Cortex of kidney (tissue), 1 donor: ENCODE data around the gene PLK3.
"Not testable (repeated sequence)": the region's sequence is repeated elsewhere in the genome, so short reads cannot be mapped to it uniquely, and the experiment has no call there.

Source experiments
- DNase-seq: peaks from one replicate; lab custom pipeline; 2025; lab: John Stamatoyannopoulos, UW

The PLK3 gene

DNA sequence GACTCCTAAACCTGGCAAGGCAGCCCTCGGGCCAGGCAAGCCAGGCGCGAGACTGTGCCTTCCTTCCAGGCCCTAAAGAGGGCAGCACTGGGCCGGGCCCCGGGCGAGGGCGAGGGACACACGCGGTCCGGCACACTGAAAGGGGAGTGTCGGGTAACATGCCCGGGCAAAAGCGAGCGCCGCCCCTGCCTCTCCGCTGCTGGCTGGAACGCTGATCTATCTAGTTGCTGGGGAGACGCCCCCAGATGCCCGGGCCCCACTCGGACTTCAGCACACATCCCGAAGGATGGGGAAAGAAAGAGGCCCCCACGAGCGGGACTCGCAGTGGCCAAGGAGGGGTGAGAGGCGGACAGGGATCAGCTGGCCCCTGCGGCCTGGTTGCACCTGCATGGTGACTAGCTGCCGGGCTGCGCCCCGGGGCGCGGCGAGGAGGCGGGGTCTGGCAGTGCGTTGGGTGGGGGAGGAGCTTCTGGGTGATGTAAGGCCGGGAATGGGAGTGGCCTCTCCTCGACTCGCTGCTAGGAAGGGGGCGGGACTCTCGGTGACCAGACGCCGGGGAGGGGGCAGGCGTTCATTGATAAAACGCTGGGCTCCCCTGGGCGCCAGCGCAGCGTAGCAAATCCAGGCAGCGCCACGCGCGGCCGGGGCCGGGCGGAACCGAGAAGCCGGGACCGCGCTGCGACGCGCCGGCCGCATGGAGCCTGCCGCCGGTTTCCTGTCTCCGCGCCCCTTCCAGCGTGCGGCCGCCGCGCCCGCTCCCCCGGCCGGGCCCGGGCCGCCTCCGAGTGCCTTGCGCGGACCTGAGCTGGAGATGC lies at the start of gene PLK3:
TSS of gene PLK3 (plus strand) at position 608 of the 815 bp plus-strand sequence. CDS start at position 695, 87 bp downstream.
- DNase-seq: peak; percentile 92

DNA sequence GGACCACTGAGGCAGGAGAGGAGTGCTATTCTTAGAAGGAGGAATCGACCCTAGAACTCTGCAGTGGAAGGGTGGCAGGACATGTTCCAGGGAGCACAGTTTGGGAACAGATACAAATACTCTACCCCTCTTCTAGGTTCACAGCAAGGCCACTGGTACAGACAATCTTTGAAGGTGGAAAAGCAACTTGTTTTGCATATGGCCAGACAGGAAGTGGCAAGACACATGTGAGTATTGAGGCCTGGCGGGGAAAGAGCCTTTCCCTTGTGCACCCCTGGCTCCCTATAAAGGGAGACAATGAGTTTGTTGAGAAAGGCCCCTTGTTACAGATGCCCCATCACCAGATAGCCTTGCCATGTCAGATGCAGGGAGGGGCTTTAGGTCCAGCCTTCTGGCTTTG lies 42.8 kb upstream of the PLK3 start:
- DNase-seq: no peak

DNA sequence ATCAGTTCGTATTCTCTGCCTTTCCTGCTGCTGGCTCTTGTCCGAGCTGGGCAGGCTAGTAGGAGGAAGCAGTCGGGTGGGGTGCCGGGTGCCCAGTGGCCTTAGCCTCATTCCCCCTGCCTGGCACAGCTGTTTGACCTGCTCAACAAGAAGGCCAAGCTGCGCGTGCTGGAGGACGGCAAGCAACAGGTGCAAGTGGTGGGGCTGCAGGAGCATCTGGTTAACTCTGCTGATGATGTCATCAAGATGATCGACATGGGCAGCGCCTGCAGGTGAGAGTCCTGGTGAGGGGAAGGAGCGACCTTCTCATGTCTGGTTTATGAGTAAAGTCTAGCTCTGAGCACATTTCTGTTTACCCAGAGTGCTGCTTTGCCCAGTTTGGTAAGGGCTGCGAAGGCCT lies 41.1 kb upstream of the PLK3 start:
- DNase-seq: no peak

DNA sequence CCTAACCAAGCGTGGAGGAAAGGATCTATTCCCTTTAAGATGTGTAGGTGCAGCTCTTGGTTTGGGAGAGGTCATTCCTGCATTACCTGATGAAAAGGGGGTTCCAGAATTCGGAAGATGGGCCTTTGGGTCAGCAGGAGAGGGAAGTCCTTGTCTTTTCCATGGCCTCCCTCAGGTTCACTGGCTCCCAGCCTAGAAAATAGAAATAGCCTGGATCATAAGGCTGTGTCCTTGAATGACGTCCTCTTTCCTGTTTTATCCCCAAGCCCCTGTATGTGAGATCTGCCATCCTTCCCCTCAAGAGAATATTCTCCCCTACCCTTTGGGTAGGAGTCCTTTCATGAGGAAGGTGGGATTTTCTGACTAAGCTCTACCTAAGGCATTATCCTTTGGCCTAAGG lies 39.3 kb upstream of the PLK3 start:
- DNase-seq: no peak

DNA sequence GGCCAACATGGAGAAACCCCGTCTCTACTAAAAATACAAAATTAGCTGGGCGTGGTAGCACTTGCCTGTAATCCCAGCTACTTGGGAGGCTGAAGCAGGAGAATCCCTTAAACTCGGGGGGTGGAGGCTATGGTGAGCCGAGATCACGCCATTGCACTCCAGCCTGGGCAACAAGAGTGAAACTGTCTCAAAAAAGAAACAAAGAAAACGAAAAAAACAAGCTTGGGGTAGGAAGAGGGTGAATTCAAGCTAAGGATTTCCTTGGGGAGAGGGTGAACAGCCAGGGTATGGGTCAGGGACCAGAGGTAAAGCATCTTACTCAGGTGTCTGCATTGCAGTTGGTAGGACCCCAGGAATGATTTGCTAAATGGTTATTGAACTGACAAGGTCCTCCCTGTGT lies 33.8 kb upstream of the PLK3 start:
- not testable (repeated sequence) for DNase-seq

DNA sequence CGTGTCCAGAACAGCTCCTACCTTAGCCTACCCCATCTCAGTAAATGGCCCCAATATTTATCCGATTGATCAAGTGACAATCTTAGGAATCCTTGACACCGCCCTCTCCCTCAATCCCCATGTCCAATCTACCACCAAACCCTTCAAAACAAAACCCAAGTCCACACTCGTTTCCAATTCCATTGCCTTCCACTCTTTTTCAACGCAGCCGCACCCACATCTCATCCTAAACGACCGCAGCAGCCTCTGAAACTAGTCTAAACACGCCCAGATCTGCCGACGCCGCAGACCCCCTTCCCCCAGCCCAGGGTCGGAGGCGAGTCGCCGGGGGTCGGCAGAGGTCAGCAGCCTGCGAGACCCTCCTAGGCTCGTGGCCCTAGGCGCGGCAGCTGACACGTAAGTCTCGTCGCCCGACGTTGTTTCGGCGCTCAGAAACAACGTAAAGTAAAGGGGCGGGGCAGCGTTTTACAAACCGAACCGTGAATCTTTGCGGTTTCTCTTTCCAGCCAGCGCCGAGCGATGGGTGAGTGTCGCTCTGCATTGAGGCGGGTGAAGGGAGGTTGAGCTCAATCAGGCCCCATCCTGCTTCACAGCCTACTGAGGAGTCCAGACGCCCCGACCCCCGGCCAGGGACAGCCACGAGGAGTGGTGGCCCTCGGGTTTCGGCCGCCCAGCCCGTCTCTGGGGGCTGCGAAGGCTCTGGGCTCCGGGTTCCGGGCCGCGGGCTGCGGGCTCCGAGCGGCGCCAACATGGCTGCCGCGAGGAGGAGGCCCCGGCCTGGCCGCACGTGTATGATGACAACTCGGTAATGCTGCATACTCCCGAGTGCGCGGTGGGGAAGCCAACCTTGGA lies 24.9 kb upstream of the PLK3 start, which contains the start of gene RPS8:
TSS of gene RPS8 (plus strand) at position 463 of the 852 bp plus-strand sequence. CDS start at position 520, 57 bp downstream.
- DNase-seq: no peak

DNA sequence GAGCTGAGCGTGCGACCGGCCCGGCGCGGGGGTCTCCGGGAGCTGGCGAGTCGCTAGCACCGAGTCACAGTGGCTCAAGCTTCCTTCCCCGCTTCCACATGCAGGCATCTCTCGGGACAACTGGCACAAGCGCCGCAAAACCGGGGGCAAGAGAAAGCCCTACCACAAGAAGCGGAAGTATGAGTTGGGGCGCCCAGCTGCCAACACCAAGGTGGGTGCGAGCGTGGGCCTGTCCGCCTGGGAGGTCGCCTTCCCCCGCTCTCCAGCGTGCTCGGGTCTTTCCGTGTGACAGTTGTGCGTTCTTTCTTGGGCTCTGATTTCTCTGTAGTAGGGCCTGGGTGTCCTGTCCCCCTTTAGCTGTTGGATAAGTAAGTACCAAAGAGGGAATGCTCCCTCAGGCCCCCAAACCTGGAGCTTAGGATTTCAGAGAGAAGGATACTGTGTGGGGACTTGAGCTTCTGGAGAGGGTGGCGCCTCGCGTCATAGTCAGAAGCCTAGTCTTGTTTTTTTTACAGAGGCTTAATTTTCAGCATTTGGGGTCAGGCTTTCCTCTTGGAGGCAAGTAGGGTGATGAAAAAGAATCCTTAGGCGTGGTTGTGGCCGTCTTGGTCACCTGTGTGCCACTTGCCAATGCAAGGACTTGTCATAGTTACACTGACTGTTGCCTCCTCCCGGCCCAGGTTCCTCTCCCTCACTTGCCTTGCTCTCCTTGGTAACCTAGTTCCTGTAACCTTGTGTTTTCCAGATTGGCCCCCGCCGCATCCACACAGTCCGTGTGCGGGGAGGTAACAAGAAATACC lies 24.0 kb upstream of the PLK3 start:
- DNase-seq: no peak

DNA sequence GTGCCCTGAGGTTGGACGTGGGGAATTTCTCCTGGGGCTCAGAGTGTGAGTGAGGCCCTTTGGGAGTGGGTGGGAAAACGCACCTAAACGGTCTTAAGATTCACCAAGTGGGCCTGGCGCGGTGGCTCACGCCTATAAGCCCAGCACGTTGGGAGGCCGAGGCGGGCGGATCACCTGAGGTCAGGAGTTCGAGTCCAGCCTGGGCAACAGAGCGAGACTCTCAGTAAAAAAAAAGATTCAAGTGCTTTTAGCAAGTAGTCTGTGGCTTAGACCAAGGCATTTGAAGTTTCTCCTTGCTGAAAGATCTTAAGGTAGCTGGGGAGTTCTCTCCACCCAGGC lies 23.5 kb upstream of the PLK3 start:
- DNase-seq: no peak

DNA sequence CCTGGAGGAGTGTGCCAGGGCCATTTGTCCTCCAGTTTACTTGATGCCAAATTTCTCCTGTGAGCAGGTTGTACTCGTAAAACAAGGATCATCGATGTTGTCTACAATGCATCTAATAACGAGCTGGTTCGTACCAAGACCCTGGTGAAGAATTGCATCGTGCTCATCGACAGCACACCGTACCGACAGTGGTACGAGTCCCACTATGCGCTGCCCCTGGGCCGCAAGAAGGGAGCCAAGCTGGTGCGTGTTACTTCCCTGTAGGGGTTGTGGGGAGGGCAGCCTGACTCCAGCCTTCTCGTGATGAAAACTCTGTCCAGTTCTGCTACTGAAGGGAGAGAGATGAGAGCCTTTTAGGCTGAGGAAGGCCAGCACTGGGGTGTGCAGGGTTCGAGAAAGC lies 22.6 kb upstream of the PLK3 start:
- DNase-seq: no peak

DNA sequence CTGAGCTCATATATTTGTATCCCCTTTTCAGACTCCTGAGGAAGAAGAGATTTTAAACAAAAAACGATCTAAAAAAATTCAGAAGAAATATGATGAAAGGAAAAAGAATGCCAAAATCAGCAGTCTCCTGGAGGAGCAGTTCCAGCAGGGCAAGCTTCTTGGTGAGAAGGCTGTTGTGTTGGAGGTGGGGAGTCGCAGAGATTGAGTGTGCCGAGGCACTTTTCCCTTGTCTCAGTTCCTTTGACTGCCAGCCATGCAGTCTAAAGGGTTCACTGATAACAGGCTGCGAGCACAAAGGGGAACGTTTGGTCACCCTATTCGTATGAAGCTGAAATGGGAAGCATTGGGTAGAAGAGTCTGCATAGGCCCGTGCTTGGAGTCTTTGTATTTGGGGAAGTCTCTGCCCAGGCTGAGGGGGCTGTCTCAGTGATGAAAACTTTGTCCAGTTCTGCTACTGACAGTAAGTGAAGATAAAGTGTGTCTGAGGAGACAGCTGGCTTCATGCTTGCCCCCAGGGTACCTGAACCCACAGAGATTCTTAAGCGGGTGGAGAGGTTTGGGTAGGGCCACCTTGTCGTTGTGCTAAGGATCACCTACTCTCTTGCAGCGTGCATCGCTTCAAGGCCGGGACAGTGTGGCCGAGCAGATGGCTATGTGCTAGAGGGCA lies 22.1 kb upstream of the PLK3 start:
- DNase-seq: no peak

DNA sequence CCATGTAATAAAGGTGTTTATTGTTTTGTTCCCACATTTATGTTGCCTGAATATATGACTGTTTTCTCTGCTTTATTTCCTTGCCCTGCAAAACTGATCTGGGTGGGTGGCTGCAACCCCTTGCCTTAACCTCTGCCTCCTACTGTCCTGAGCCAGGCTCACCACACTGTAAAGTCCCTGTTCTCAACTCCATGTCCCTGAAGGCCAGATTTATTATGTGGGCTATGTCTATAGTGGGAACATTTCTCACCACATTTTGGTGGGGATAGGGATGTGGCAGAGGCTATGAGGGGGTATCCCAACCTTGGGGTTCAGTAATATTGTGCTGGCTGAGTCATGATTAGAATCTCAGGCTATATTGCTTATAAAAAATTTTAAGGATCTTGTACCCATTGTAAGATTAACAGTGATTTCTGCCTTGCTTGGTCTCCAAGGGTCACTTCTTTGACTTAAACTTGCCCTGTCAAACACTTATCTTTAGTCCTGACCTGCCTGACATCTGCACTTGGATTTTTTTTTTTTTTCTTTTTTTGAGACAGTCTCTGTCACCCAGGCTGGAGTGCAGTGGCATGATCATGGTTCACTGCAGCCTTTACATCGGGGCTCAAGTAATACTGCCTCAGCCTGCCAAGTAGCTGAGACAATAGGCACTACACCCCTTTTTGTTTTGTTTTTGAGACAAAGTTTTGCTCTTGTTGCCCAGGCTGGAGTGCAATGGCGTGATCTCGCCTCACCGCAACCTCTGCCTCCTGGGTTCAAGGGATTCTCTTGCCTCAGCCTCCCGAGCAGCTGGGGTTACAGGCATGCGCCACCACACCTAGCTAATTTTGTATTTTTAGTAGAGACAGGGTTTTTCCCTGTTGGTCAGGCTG lies 21.2 kb upstream of the PLK3 start:
- no peak for DNase-seq

DNA sequence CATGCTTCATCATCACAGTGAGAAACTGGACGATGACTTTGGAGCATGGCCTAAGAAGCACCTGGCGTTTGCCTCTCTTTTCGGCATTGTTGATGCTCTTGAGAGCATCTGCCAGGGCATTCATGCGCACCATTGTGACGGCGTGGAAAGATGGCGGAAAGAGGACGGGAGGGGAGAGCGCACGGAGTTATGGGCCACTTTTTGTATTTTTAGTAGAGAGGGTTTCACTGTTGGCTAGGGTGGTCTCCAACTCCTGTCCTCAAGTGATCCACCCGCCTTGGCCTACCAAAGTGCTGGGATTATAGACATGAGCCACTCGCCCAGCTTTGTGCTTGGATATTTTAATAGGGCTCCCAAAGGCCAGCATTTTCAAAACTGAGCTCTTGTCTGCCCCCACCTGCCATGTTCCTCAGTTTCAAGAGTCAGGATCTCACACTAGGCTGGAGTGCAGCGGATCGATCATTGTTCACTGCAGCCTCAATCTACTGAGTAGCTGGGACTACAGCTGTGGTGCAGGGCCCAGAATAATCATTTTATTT lies 19.5 kb upstream of the PLK3 start:
- no peak for DNase-seq

DNA sequence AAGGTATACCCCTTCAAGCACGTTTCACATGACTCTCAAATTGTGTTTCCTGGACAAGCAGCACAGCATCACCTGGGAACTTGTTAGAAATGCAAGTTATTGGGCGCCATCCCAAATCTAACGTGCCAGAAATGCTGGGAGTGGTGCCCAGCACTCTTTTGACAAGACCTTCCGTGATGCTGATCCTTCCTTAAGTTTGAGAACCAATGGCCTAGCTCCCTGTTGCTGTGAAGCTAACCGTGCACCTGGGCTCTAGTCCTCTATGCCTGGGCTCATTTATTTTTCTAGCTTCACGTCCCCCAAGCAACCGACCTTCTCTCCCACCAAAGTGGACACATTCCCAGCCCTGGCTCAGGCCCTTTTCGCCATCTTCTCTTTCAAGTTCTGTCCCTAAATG lies 16.5 kb upstream of the PLK3 start:
- no peak for DNase-seq

DNA sequence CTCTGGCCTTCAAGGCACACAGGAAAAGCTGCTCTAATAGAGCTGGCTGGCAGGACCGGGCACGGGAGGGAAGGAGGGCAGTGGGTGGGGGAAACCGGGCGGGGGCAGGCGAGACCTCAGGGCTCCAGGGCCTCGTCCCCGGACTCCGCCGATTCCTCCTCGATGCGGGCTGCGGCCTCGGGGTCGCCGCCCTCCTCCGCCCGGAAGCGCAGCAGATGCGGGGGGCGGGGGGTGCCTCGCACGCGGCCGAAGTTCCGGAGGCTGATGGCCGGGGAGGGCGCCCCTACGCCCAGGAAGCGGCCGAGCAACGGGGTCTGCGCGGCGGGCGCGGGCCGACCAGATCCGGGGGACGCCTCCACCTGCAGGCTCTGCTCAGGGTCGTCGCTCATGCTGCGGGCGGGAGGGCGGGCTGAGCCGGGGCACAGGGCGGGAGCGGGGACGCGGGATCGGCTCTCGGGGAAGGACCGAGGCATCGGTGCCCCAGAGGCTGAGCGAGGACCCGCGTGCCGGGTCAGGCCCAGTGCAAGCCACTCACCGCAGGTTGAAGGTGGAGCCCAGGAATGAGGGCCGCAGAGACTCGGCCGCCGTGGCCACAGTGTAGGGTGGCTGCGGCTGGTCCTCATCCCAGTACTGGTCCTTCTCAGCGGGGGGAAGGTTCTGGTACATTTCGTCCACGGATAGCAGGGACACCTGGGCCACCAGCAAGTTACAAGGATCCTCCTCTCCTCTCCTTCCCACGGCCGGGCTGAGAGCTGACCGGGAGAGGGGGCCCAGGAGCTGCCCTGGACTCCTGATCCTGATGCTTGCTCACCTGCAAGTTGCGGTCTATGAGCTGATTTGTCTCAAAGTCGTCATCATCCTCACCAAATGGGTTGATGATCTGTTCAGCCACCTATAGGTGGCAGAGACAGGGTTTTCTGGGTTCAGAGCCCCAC lies 15.8 kb upstream of the PLK3 start:
- no peak for DNase-seq

DNA sequence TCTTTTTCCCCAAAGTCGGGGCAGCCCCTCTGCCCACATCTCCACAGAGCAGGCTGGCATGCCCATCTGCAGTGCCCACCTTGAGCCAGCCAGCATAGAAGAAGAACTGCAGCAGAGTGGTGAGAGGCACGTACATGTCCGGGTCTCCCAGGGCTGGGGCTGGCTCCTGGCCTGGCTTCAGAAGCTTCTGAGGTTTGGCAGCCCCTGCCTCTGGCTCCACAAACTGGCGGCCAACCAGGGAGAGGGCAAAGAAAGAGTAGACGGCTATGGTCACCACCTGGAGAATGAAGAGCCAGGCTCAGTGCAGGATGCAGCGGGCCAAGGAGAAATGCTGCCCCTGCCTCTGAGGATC lies 15.2 kb upstream of the PLK3 start:
- no peak for DNase-seq

DNA sequence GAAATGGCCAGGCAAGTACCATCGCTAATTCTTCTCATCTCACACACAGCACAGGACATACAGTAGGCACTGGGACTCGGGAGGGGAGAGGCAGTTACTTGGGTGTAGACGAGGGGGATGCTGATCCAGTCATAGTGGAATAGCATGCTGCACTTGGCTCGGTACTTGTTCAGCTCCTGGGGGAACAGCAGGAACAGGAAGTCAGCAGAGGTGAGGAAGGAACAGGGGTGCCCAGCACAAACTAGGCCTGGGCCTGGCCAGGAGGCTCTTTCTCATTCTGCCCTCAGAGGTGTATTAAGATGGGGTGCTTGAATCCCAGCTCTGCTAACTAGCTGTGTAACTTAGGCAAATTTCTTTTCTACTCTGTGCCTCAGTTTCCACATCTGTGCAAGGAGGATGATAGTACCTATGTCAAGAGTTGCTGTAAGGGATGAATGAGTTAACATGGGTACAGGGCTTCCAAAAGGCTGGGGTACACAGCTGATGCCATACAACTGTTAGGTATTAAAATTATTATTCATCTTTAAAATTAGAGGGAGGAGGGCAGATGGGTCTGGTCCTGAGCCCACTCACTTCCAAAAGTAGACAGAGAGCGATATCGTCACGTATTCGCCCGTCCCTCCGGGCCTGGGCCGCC lies 14.6 kb upstream of the PLK3 start:
- DNase-seq: no peak

DNA sequence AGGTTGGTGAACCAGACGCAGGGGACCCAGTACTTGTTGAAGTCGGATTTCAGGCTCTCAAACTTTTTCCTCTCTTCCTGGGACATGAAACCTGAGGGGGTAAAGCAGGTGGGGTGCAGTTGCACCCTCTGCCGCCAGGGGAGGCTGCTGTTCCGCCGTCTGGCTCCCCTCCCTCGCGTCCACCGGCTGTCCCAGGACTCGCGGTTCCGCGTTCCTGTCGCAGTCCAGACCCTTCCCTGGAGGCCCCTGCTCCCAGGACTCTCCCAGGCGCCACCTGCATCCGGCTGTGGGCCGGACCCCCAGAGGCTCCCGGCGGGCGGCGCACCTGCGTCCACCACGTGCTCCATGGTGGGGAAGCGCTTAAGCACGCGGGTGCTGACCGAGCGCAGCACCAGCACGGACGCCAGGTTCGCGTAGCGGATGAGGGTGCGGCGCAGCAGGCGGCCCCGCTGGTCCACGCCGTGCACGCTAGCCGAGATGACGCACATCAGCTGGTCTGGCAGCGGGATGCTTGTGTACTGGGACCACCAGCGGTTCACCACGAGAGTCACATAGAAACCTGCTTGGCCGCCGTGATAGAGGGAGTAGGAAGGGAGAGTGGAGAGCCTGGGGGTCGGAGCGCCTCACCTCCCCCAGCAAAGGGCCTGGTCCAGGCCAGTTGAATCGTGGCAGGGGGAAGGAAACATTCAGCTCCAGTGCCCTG lies 13.9 kb upstream of the PLK3 start:
- DNase-seq: no peak

DNA sequence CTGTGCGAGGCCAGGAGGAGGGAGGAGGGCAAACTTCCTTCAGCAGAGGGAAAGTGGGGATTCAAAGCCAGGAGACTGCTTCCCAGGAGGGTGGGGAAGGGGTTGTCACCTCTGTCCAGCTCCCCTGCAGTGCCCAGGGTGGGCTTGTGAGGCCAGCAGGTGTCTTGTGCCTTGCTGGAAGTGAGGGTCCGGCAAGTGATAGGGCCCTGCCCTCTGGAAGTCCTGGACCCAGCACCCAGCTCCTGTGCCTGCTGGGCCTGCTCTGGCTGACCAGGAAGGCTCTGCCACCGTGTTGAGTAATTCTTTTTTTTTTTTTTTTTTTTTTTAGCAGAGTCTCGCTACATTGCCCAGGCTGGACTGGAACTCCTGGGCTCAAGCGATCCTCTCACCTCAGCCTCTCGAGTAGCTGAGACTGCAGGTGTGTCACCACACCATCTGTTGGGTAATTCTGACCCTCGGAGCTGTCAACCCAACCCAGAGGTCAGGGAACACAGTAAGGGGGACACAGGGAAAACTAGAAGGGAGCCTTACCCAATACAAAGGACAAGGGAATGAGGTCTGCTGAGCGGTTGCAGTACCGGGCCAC lies 13.2 kb upstream of the PLK3 start:
- DNase-seq: no peak
